Karpas-422 (cell line): Measurements from ENCODE around the gene LPCAT1. TPM values are rescaled to one million over a fixed set of nuclear protein-coding genes. Genes with fewer than 3 reads are reported as not detected.
"Not testable (repeated sequence)": the region's sequence is repeated elsewhere in the genome, so short reads cannot be mapped to it uniquely, and the experiment has no call there.

Experiments used
- DNase-seq: peaks from one replicate; pipeline ENCODE4 v3.0.0-alpha.2; 2015
- H2AFZ ChIP-seq: fragments of 200-600 bp; sonication (generic); 2 replicates; pipeline ENCODE4 v1.6.1; 2014; ENCODE audit warnings: antibody characterized with exemption, low read length, mixed read lengths
- H3K27ac ChIP-seq: fragments of 200-600 bp; sonication (generic); 2 replicates; pipeline ENCODE4 v1.5.1; 2014; ENCODE audit warnings: mild to moderate bottlenecking, low read length, moderate library complexity
- H3K27me3 ChIP-seq: fragments of 200-600 bp; sonication (generic); 2 replicates; pipeline ENCODE4 v1.6.1; 2014; ENCODE audit warnings: low read length, mixed read lengths
- H3K36me3 ChIP-seq: fragments of 200-600 bp; sonication (generic); 2 replicates; pipeline ENCODE4 v1.6.1; 2014; ENCODE audit warnings: low read length, mixed read lengths; ENCODE audit not compliant: insufficient read depth
- H3K4me1 ChIP-seq: fragments of 200-600 bp; sonication (generic); 2 replicates; pipeline ENCODE4 v1.6.1; 2014; ENCODE audit warnings: mild to moderate bottlenecking, low read length, mixed read lengths
- H3K4me2 ChIP-seq: fragments of 200-600 bp; sonication (generic); 2 replicates; pipeline ENCODE4 v1.6.1; 2014; ENCODE audit warnings: low read length, low read depth, mild to moderate bottlenecking; ENCODE audit not compliant: poor library complexity, severe bottlenecking
- H3K4me3 ChIP-seq: fragments of 200-600 bp; sonication (generic); 2 replicates; pipeline ENCODE4 v1.5.1; 2014; ENCODE audit warnings: mild to moderate bottlenecking, antibody characterized with exemption, low read length, mixed read lengths
- H3K79me2 ChIP-seq: fragments of 200-600 bp; sonication (generic); 2 replicates; pipeline ENCODE4 v1.6.1; 2014; ENCODE audit warnings: mild to moderate bottlenecking, low read length, mixed read lengths
- H3K9ac ChIP-seq: fragments of 200-600 bp; sonication (generic); 2 replicates; pipeline ENCODE4 v1.6.0; 2014; ENCODE audit warnings: low read length
- H3K9me2 ChIP-seq: fragments of 200-600 bp; sonication (generic), shearing (Covaris generic); replicated peaks from 2 replicates; pipeline ENCODE4 v1.6.0; 2014; ENCODE audit warnings: mild to moderate bottlenecking, low read length, moderate library complexity; ENCODE audit not compliant: insufficient read depth
- H3K9me3 ChIP-seq: fragments of 300-700, 200-600 bp; sonication (generic); 2 replicates; pipeline ENCODE4 v1.6.1; 2014; ENCODE audit warnings: low read length, mixed read lengths
- H4K20me1 ChIP-seq: fragments of 200-600 bp; sonication (generic); 2 replicates; pipeline ENCODE4 v1.6.1; 2014; ENCODE audit warnings: mild to moderate bottlenecking, antibody characterized with exemption, low read length, low read depth; ENCODE audit not compliant: insufficient read depth
- total RNA-seq: library from RNA; depleted of rRNA; stranded (reverse); fragments of >200 nt; shearing (Covaris generic); gene quantifications from 2 replicates; pipeline ENCODE4 v1.2.3, GENCODE V29; 2014; ENCODE audit warnings: low replicate concordance

Gene LPCAT1
- total RNA-seq, 1 experiment from 2014 or later, result 115 TPM

DNA sequence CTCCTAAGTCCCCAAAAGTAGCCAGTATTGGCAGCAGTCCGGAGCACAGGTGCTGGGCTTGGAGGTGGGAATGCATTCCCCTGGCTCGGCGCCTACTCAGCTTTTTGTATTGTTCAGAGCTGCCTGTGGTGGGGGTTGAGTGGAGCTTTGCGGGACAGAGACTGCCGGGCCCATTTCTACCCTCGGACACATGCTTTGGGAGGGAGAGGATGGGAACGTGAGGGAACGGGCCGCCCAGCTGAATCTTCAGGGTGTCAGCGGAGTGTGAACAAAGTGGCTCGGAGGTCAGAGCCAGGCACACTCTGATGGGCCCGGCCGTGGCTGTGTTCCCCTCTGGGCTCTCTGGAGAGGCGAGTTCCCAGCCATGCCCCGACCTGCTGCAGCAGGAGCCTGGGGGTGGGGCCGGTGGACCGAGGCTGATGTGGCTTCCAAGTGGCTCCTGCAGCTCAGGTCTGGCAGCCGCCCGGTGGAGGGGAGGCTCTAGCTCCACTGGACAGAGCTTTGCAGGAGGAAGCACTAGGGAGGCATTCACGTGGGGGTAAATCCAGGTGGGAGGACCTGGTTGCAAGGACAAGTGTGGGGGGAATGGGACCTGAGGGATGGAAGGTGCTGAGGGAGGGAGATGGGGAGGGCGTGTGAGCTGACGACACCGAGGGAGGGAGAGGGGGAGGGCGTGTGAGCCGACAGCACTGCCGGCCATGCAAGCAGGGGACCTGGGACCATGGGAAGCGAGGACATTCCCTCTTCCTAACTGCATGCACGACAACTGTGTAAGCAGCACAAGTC, 47.4 kb downstream of the LPCAT1 start:
- peaks cover 15% of the 10 kb centered on the region for H3K4me1 ChIP-seq
- no peaks in the 10 kb centered on the region for H3K9me3 ChIP-seq
- no peaks in the 10 kb centered on the region for H3K79me2 ChIP-seq
- H3K4me2 ChIP-seq, result no peak overlapping the region
- H4K20me1 ChIP-seq, result peaks cover 2% of the 10 kb centered on the region; the same call in 1 of the 2 replicates
- no peak overlapping the region for H3K4me3 ChIP-seq
- no peaks in the 10 kb centered on the region for H3K27me3 ChIP-seq
- no peak overlapping the region for H3K9ac ChIP-seq
- H3K36me3 ChIP-seq, result peaks cover 26% of the 10 kb centered on the region; the same call in 1 of the 2 replicates
- H3K9me2 ChIP-seq, result no peaks in the 10 kb centered on the region
- no peak overlapping the region for H3K27ac ChIP-seq
- DNase-seq, result no peak
- no peak overlapping the region for H2AFZ ChIP-seq

DNA sequence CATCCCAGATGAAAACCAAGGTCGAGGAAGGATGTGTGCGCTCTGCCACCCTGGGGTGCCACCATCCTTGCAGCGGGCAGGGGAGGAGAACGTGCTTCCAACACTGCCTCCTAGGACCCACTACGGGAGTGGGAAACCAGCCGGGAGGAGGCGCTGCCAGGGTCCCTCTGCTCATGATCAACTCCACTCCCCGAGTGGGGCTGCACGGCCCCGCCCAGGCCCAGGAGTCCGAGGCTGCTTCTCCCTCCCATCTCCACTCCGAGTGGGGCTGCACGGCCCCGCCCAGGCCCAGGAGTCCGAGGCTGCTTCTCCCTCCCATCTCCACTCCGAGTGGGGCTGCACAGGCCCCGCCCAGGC, 48.2 kb downstream of the LPCAT1 start:
- not testable (repeated sequence) for H3K9me3 ChIP-seq, H3K79me2 ChIP-seq, H3K27ac ChIP-seq, H3K4me1 ChIP-seq, H3K9me2 ChIP-seq, H3K4me3 ChIP-seq, DNase-seq, H2AFZ ChIP-seq, H4K20me1 ChIP-seq, H3K27me3 ChIP-seq, H3K4me2 ChIP-seq, H3K9ac ChIP-seq
- H3K36me3 ChIP-seq, result peaks cover 26% of the 10 kb centered on the region; the same call in 1 of the 2 replicates

DNA sequence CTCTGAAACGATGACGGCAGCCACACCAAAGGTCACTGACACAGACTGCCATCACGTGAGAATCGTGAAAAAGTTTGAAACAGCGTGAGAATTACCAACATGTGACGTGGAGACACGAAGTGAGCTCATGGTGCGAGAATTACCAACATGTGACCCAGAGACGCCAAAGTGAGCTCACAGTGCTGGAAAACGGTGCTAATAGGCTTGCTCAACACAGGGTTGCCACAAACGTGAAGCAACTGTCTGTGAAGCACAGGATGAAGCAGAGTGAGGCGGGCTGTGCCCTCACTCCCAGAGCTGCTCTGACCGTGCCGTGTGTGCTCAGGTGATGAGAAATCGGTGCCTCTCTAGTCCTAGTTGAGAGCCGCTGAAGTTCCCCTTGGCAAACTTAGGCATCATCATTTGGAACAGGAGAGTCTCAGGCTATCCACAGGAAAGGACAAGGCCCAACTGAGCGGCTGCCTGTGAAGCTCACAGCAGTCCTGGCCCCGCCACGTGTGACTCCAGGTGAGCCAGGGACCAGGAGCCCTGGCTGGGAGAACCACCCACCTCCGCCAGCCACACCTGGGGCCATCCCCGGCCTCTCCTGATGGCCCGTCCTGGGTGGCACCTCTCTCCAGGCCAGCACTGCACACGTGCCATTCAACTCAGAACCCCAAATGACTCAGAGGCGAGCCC, 48.8 kb downstream of the LPCAT1 start:
- Histone ChIP-seq H3K79me2 (no peaks in the 10 kb centered on the region), H3K27me3 (no peaks in the 10 kb centered on the region), H3K9me2 (no peaks in the 10 kb centered on the region), H2AFZ (no peak overlapping the region), H3K4me3 (no peak overlapping the region), H3K4me2 (no peak overlapping the region), H3K9me3 (no peaks in the 10 kb centered on the region), H3K27ac (no peak overlapping the region), H4K20me1 (peaks cover 2% of the 10 kb centered on the region; the same call in 1 of the 2 replicates), H3K9ac (no peak overlapping the region), H3K4me1 (peaks cover 3% of the 10 kb centered on the region; the same call in 1 of the 2 replicates), H3K36me3 (peaks cover 26% of the 10 kb centered on the region)
- DNase-seq, result no peak

DNA sequence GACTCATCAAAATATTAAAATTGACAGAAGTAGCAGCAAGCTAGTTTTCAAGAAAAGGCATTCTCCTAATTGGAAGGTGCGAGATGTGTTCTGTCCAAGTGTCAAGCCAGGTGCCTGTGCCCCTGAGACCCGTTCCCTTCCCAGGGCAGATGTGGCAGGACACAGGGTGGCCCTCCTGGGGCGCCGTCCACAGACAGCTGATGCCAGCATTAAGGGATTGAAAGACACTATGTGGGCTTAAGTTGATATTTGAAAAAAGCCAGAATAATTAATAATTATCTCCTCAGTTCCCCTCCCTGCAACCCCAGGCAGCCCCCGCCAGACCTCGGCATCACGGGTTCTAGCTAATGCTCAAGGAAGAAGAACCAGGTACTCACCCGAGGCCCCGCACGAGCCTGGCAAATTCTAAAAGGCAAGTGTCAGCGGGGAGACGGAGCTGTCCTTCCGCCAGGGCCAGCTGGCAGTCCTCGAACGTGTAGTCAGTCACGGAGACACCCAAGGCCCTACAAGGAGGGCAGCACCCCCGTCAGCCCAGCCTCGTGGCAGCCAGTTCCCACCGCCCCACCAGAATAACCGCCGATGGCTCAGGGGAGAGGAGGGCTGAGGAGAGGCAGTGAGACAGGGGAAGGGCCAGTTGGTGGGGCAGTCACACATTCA, 49.4 kb downstream of the LPCAT1 start:
- no peak for DNase-seq
- Histone ChIP-seq H4K20me1 (no peaks in the 10 kb centered on the region), H3K4me3 (no peak overlapping the region), H2AFZ (no peak overlapping the region), H3K4me1 (no peaks in the 10 kb centered on the region), H3K27me3 (no peaks in the 10 kb centered on the region), H3K27ac (no peak overlapping the region), H3K4me2 (no peak overlapping the region), H3K36me3 (peaks cover 24% of the 10 kb centered on the region), H3K9ac (no peak overlapping the region), H3K79me2 (no peaks in the 10 kb centered on the region), H3K9me2 (no peaks in the 10 kb centered on the region), H3K9me3 (no peaks in the 10 kb centered on the region)

DNA sequence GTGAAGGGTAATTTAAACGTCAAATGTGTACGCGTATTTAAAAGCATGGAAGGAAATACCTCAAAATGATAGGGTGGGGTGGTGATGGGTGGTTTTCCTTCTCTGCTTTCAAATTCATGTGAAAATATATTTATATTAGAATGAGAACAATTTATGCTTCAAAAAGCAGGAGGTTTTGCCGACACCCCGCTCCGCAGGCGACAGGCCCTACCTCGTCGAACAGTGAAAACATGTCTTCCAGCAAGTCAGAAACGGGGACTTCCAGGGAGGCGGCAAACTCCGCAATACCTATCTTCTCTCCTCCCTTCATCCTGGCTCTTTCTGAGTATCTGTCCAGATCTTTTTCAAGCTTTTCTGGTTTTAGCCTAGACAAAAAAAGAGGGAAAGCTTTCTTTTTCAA, 50.0 kb downstream of the LPCAT1 start:
- Histone ChIP-seq H3K36me3 (peaks cover 20% of the 10 kb centered on the region), H3K27me3 (no peaks in the 10 kb centered on the region)

DNA sequence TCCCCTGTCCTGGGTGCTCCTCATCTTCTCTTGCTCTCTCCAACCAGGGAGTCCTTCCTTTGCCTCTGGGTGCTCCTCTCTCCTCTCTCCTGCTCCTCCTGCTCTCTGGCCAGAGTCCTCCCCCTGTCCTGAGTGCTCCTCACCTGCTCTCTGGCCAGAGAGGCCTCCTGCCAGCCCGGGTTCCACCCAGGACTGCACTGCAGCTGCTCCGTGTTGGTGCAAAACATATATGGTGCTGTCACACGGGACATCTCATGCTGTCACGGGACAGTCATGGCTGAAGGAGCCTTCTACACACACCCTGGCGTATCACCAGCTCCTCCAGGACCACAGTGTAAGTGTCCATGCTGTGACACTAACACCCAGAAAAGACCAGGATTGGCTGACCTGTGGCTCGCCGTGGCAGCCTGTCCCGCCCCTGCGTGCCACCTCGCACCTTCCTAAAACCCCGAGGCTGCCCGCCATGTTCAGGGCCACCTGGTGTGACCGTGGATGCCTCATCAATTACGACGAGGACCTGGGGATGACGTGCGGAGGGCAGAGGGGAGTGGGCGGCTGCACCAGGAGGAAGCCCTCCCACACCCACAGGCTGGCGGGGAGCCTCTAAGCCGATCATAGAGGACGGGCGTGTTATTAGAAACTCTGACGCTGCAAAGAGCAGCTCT, 50.7 kb downstream of the LPCAT1 start:
- no peaks in the 10 kb centered on the region for H3K4me1 ChIP-seq
- no peaks in the 10 kb centered on the region for H3K9me2 ChIP-seq
- H3K9ac ChIP-seq, result no peak overlapping the region
- no peak overlapping the region for H3K4me2 ChIP-seq
- no peaks in the 10 kb centered on the region for H4K20me1 ChIP-seq
- no peaks in the 10 kb centered on the region for H3K9me3 ChIP-seq
- peaks cover 20% of the 10 kb centered on the region for H3K36me3 ChIP-seq
- H3K79me2 ChIP-seq, result no peaks in the 10 kb centered on the region
- no peak overlapping the region for H3K4me3 ChIP-seq
- H3K27ac ChIP-seq, result no peak overlapping the region
- no peak overlapping the region for H2AFZ ChIP-seq
- no peaks in the 10 kb centered on the region for H3K27me3 ChIP-seq
- DNase-seq, result no peak

More for the DNA sequence above, 50.0 kb downstream of the LPCAT1 start:
- Histone ChIP-seq H3K4me2 (no peak overlapping the region), H3K9me2 (no peaks in the 10 kb centered on the region), H4K20me1 (no peaks in the 10 kb centered on the region), H2AFZ (no peak overlapping the region), H3K27ac (no peak overlapping the region), H3K4me3 (no peak overlapping the region), H3K4me1 (no peaks in the 10 kb centered on the region), H3K9ac (no peak overlapping the region), H3K79me2 (no peaks in the 10 kb centered on the region), H3K9me3 (no peaks in the 10 kb centered on the region)
- DNase-seq, result no peak

DNA sequence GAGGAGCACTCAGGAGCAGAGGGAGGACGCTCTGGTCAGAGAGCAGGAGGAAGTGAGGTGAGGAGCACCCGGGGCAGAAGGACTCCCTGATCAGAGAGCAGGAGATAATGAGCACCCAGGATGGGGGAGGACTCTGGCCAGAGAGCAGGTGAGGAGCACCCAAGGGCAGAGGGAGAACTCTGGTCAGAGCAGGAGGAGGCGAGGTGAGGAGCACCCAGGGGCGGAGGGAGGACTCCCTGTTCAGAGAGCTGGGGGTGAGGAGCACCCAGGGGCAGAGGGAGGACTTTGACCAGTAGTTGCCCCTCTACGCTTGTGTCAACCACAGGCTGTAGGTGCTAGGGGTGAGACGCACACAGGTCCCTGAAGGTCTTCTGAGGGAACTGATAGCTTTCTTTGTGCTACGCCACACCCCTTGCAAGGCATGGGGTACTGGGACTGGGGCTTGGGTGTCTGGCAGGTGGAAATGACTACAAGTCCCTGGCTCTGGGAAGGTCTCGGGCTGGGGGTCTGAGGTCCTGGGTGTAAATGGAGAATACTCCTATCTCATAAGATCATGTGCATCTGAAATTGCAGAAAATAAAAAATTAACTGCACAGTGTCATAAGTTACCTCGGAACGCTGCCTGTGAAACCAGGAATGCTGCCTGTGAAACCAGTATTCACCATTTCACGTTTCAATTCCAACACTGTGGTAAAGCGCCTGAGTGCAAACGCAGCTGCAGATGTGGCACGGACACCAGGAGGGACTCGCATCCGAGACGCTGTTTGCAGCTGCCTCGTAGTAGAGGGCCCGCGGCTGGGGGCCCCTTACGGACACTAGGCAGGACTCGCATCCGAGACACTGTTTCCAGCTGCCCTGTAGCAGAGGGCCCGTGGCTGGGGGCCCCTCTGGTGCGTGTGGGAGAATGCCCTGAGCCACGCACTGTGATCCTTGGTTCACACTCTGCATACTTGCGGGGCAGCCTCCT, 51.5 kb downstream of the LPCAT1 start:
- no peaks in the 10 kb centered on the region for H3K9me3 ChIP-seq
- no peak overlapping the region for H2AFZ ChIP-seq

More for the DNA sequence above, 51.5 kb downstream of the LPCAT1 start:
- Histone ChIP-seq H3K36me3 (peaks cover 18% of the 10 kb centered on the region), H3K27ac (no peak overlapping the region), H3K27me3 (no peaks in the 10 kb centered on the region), H3K9me2 (no peaks in the 10 kb centered on the region), H3K4me2 (no peak overlapping the region), H3K4me3 (no peak overlapping the region), H3K9ac (no peak overlapping the region), H4K20me1 (no peaks in the 10 kb centered on the region), H3K79me2 (no peaks in the 10 kb centered on the region), H3K4me1 (no peaks in the 10 kb centered on the region)
- DNase-seq, result no peak
